ENCODE results near the gene PDE1A. TPM values are rescaled to one million over a fixed set of nuclear protein-coding genes. Genes with fewer than 3 reads are reported as not detected.
"Not testable (repeated sequence)": the region's sequence is repeated elsewhere in the genome, so short reads cannot be mapped to it uniquely, and the experiment has no call there.

PDE1A gene
- total and polyA plus RNA-seq, 9 donors = 7.3 to 13.8 (median 10.7) TPM

- no peak for DNase-seq
- no peaks in the 10 kb centered on the region for H3K4me1 ChIP-seq (ENCODE audit: control insufficient read depth, insufficient read depth, low read length)
- H3K27me3 ChIP-seq (ENCODE audit: control insufficient read depth, insufficient read depth, low read length) = no peaks in the 10 kb centered on the region
- H3K9me3 ChIP-seq (replicated peaks; ENCODE audit: control insufficient read depth, low read depth, low read length) = no peaks in the 10 kb centered on the region
- H3K27ac ChIP-seq (ENCODE audit: low read length) = no peak overlapping the region
- WGBS (ENCODE audit: insufficient coverage) = no CpG with 5 or more reads among the region's 3 CpGs
- no peak overlapping the region for H3K4me3 ChIP-seq (ENCODE audit: low read length)
- H3K36me3 ChIP-seq (ENCODE audit: control insufficient read depth, insufficient read depth, low read length) = no peaks in the 10 kb centered on the region
These were observed 127.2 kb downstream of the PDE1A start for GRCh38 chr2:182299632-182300031.

DNA sequence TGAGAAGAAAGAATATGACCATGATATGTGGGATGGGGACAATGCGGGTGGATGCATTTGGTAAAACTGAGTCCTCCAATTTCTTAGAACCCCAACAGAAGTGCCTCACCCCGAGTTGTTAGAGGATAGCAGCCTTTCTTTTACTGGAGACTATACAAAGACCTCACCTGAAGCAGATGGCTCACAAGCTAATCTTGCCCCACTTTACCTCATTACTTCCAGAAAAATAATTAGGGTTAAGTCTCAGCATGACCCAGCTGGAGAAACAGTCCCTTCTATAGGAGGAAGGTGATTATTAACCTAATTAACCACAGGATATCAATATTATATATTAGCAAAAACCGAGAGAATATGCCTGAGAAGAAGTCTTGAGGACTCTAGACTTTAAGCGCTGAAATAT lies 128.4 kb downstream of the PDE1A start:
- WGBS (ENCODE audit: insufficient coverage) = no CpG with 5 or more reads among the region's 4 CpGs
- no peaks in the 10 kb centered on the region for H3K36me3 ChIP-seq (ENCODE audit: control insufficient read depth, insufficient read depth, low read length)
- no peaks in the 10 kb centered on the region for H3K9me3 ChIP-seq (replicated peaks; ENCODE audit: control insufficient read depth, low read depth, low read length)

GRCh38 chr2:182291296-182291695 lies 135.5 kb downstream of the PDE1A start:
- DNase-seq = no peak
- no CpG with 5 or more reads among the region's 1 CpG for WGBS (ENCODE audit: insufficient coverage)
- Histone ChIP-seq H3K27ac (ENCODE audit: low read length) (no peak overlapping the region), H3K27me3 (ENCODE audit: control insufficient read depth, insufficient read depth, low read length) (no peaks in the 10 kb centered on the region), H3K36me3 (ENCODE audit: control insufficient read depth, insufficient read depth, low read length) (no peaks in the 10 kb centered on the region), H3K4me3 (ENCODE audit: low read length) (no peak overlapping the region), H3K9me3 (replicated peaks; ENCODE audit: control insufficient read depth, low read depth, low read length) (no peaks in the 10 kb centered on the region), H3K4me1 (ENCODE audit: control insufficient read depth, insufficient read depth, low read length) (no peaks in the 10 kb centered on the region)

More for the DNA sequence above, 128.4 kb downstream of the PDE1A start:
- Histone ChIP-seq H3K4me1 (ENCODE audit: control insufficient read depth, insufficient read depth, low read length) (no peaks in the 10 kb centered on the region), H3K4me3 (ENCODE audit: low read length) (no peak overlapping the region), H3K27me3 (ENCODE audit: control insufficient read depth, insufficient read depth, low read length) (no peaks in the 10 kb centered on the region), H3K27ac (ENCODE audit: low read length) (no peak overlapping the region)
- no peak for DNase-seq

DNA sequence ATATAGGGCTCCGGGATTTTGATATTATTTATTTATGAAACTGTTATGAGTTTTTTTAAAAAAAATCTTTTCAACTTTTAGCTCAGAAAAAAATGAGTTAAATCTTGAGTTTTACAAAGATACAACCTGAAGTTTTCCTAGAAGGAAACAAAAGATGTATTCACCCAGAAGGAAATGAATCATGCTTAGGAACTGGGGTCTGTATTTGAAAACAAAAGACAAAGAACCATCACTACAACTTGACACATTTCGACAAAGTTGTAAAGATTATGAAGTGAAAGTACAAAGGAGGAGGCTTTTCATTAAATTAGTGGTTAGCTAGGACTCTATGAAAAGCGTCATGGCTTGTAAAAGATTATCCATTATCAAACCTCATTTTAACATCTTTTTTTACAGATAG lies 143.3 kb downstream of the PDE1A start:
- Histone ChIP-seq H3K4me3 (ENCODE audit: low read length) (no peak overlapping the region), H3K27ac (ENCODE audit: low read length) (no peak overlapping the region), H3K36me3 (ENCODE audit: control insufficient read depth, insufficient read depth, low read length) (no peaks in the 10 kb centered on the region), H3K27me3 (ENCODE audit: control insufficient read depth, insufficient read depth, low read length) (no peaks in the 10 kb centered on the region), H3K9me3 (replicated peaks; ENCODE audit: control insufficient read depth, low read depth, low read length) (no peaks in the 10 kb centered on the region), H3K4me1 (ENCODE audit: control insufficient read depth, insufficient read depth, low read length) (no peaks in the 10 kb centered on the region)
- no CpG with 5 or more reads among the region's 3 CpGs for WGBS (ENCODE audit: insufficient coverage)
- DNase-seq = no peak

DNA sequence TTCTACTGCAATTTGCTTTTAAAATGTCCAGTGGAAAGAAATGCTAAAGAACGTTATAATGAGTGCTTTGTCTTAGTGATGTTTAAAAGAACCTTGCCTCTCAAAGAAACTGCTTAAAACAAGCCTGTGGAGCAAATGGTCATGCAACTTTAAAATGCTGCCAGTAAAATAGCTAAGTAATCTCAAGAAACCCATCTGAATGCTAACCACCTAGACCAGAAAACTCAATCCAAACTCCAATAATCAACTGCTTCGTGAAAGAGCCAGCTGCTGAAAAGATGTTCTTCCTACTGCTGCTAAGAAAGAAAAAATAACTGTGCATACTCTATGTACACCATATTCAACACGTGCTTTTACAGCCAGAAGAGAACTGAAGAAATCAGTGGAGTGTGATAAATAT lies 145.6 kb downstream of the PDE1A start:
- H3K36me3 ChIP-seq (ENCODE audit: control insufficient read depth, insufficient read depth, low read length) = no peaks in the 10 kb centered on the region
- no peak overlapping the region for H3K27ac ChIP-seq (ENCODE audit: low read length)
- no CpG with 5 or more reads among the region's 3 CpGs for WGBS (ENCODE audit: insufficient coverage)
- no peaks in the 10 kb centered on the region for H3K27me3 ChIP-seq (ENCODE audit: control insufficient read depth, insufficient read depth, low read length)
- DNase-seq = peak; percentile 47
- H3K4me1 ChIP-seq (ENCODE audit: control insufficient read depth, insufficient read depth, low read length) = no peaks in the 10 kb centered on the region
- H3K4me3 ChIP-seq (ENCODE audit: low read length) = no peak overlapping the region
- peaks cover 3% of the 10 kb centered on the region for H3K9me3 ChIP-seq (replicated peaks; ENCODE audit: control insufficient read depth, low read depth, low read length)

DNA sequence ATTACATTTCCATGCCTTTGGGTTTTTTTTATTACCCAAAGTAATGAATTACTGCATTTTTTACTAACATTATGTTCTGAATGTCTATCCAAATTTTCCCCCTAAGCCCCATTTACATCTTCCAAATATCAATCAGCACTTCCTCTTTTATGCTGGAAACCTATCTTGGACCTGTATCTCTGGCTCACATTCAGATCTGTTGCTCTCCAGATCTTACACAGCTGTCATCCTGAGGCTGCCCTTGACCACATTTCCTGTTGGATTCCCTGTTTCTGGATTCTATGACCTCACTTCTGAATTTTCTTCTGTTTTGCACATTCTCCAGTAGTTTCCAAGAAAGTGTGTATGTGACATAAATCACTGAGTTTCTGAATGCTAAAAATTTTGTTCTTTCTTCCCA lies 146.7 kb downstream of the PDE1A start:
- Histone ChIP-seq H3K9me3 (replicated peaks; ENCODE audit: control insufficient read depth, low read depth, low read length) (peaks cover 3% of the 10 kb centered on the region), H3K27ac (ENCODE audit: low read length) (no peak overlapping the region), H3K36me3 (ENCODE audit: control insufficient read depth, insufficient read depth, low read length) (no peaks in the 10 kb centered on the region), H3K4me1 (ENCODE audit: control insufficient read depth, insufficient read depth, low read length) (no peaks in the 10 kb centered on the region), H3K4me3 (ENCODE audit: low read length) (no peak overlapping the region), H3K27me3 (ENCODE audit: control insufficient read depth, insufficient read depth, low read length) (no peaks in the 10 kb centered on the region)
- peak; percentile 90 for DNase-seq

DNA sequence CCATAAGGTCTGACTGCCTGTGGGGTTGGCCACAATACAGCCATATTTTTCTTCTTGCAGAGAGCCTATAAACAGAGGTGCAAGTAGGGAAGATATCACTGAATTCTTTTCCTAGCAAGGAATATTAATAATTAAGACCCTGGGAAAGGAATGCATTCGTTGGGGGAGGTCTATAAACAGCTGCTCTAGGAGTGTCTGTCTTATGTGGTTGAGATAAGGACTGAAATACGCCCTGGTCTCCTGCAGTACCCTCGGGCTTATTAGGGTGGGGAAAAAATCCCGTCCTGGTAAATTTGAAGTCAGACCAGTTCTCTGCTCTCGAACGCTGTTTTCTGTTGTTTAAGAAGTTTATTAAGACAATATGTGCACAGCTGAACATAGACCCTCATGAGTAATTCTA lies 150.2 kb downstream of the PDE1A start:
- not testable (repeated sequence) for H3K27ac ChIP-seq (ENCODE audit: low read length); H3K4me1 ChIP-seq (ENCODE audit: control insufficient read depth, insufficient read depth, low read length); H3K4me3 ChIP-seq (ENCODE audit: low read length); DNase-seq; H3K36me3 ChIP-seq (ENCODE audit: control insufficient read depth, insufficient read depth, low read length); H3K9me3 ChIP-seq (replicated peaks; ENCODE audit: control insufficient read depth, low read depth, low read length); H3K27me3 ChIP-seq (ENCODE audit: control insufficient read depth, insufficient read depth, low read length)
- WGBS (ENCODE audit: insufficient coverage) = 90% methylated on average over 3 of the region's 6 CpGs

DNA sequence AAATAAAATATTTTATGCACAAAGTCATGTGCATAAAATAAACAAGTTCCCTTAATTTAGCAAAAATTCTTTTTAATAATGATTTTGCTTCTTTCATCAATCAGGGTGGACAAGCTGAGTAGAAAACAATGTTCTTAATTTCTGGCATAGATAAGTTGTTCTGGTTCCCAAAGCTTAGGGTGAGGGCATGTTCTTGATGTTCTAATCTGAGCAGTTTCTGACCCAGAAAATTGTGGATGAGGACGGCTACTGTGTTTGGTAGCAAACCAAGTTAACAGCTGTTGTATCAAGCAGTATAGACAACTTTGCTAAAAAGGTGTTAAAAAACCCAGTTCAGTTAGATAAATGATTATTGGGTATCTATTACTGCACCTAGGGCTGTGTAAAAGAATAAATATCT lies 158.9 kb downstream of the PDE1A start:
- DNase-seq = no peak
- Histone ChIP-seq H3K36me3 (ENCODE audit: control insufficient read depth, insufficient read depth, low read length) (no peaks in the 10 kb centered on the region), H3K4me1 (ENCODE audit: control insufficient read depth, insufficient read depth, low read length) (no peaks in the 10 kb centered on the region), H3K4me3 (ENCODE audit: low read length) (no peak overlapping the region), H3K27ac (ENCODE audit: low read length) (no peak overlapping the region), H3K9me3 (replicated peaks; ENCODE audit: control insufficient read depth, low read depth, low read length) (no peaks in the 10 kb centered on the region), H3K27me3 (ENCODE audit: control insufficient read depth, insufficient read depth, low read length) (no peaks in the 10 kb centered on the region)
- no CpG with 5 or more reads among the region's 1 CpG for WGBS (ENCODE audit: insufficient coverage)

DNA sequence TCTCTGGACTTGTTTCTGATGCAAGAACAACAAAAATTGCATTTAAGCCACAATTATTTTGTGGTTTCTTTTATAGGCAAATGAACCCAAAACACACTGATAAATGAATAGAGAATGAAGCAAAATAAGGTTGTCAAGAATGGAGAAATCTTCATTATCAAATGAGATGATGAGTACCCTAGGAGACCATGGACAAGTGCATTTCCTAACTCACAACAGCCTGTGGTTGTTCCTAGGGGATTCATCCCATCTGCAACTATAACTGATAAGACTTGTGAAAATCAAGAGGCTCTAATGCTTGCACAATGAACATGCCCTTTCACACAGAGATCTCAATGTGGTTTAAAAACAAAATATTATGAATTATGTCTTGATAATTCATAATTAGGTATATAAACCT lies 159.9 kb downstream of the PDE1A start:
- no peaks in the 10 kb centered on the region for H3K9me3 ChIP-seq (replicated peaks; ENCODE audit: control insufficient read depth, low read depth, low read length)
- no peaks in the 10 kb centered on the region for H3K4me1 ChIP-seq (ENCODE audit: control insufficient read depth, insufficient read depth, low read length)
- no peaks in the 10 kb centered on the region for H3K27me3 ChIP-seq (ENCODE audit: control insufficient read depth, insufficient read depth, low read length)
- no peak for DNase-seq
- H3K27ac ChIP-seq (ENCODE audit: low read length) = no peak overlapping the region
- no peaks in the 10 kb centered on the region for H3K36me3 ChIP-seq (ENCODE audit: control insufficient read depth, insufficient read depth, low read length)
- no peak overlapping the region for H3K4me3 ChIP-seq (ENCODE audit: low read length)

GRCh38 chr2:182265718-182266117 lies 161.1 kb downstream of the PDE1A start:
- no peaks in the 10 kb centered on the region for H3K9me3 ChIP-seq (replicated peaks; ENCODE audit: control insufficient read depth, low read depth, low read length)
- H3K27ac ChIP-seq (ENCODE audit: low read length) = no peak overlapping the region
- no peak for DNase-seq
- H3K4me3 ChIP-seq (ENCODE audit: low read length) = no peak overlapping the region
- no peaks in the 10 kb centered on the region for H3K4me1 ChIP-seq (ENCODE audit: control insufficient read depth, insufficient read depth, low read length)
- no peaks in the 10 kb centered on the region for H3K27me3 ChIP-seq (ENCODE audit: control insufficient read depth, insufficient read depth, low read length)
- WGBS (ENCODE audit: insufficient coverage) = no CpG with 5 or more reads among the region's 3 CpGs
- no peaks in the 10 kb centered on the region for H3K36me3 ChIP-seq (ENCODE audit: control insufficient read depth, insufficient read depth, low read length)

DNA sequence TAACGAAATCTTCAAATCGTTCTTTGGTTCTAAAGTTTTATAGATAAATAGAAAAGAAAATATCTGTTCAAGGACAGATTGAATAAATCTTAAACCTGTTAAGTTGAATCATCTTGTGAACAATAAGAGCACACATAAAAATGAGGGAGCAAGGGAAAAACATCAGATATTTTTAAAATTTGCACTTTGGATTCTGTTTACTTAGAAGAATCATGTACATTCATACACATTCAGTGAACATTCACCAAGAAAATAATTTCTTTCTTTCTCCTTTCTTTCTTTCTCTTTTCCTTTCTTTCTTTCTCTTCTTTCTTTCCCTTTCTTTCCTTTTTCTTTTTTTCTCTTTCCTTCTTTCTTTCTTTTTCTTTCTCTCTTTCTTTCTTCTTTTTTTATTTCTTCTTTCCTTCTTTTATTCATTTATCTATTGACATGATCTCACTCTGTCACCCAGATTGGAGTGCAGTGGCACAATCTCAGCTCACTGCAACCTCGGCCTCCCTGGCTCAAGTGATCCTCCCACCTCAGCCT lies 164.9 kb downstream of the PDE1A start:
- DNase-seq = no peak
- Histone ChIP-seq H3K27me3 (ENCODE audit: control insufficient read depth, insufficient read depth, low read length) (no peaks in the 10 kb centered on the region), H3K4me1 (ENCODE audit: control insufficient read depth, insufficient read depth, low read length) (peaks cover 2% of the 10 kb centered on the region), H3K4me3 (ENCODE audit: low read length) (no peak overlapping the region), H3K27ac (ENCODE audit: low read length) (no peak overlapping the region), H3K9me3 (replicated peaks; ENCODE audit: control insufficient read depth, low read depth, low read length) (no peaks in the 10 kb centered on the region), H3K36me3 (ENCODE audit: control insufficient read depth, insufficient read depth, low read length) (no peaks in the 10 kb centered on the region)
- no CpG with 5 or more reads among the region's 3 CpGs for WGBS (ENCODE audit: insufficient coverage)

Data from muscle of leg (tissue), 11 donors.